HepG2 (cell line): ENCODE data around the gene CHM. TPM values are rescaled to one million over a fixed set of nuclear protein-coding genes. Genes with fewer than 3 reads are reported as not detected.
A peak's percentile ranks its signal among the peaks of the same experiment; 100 is the strongest.

Source experiments
- ATAC-seq: fragments of 200-7000 bp; cut with Tn5 transposase; 3 replicates; pipeline ENCODE4 v1.9.1; 2020; ENCODE audit warnings: mild to moderate bottlenecking, moderate library complexity
- Bru-seq: library from RNA; stranded (reverse); fragments of 400-500 nt; gene quantifications from one replicate; lab custom pipeline; 2021; lab: Mats Ljungman, UMichigan
- BruChase-seq, 2 experiments: library from RNA; stranded (reverse); fragments of 400-500 nt; gene quantifications; one replicate each; lab custom pipeline; 2021; lab: Mats Ljungman, UMichigan
- BruUV-seq: library from RNA; stranded (reverse); fragments of 400-500 nt; replicated peaks from 2 replicates; lab custom pipeline; 2021; lab: Mats Ljungman, UMichigan
- CTCF ChIA-PET: fragments of 300-600 bp; formaldehyde crosslinking; extraction: SDS; loops from one replicate; lab custom pipeline; 2021; ENCODE audit warnings: low total read pairs, inconsistent platforms, low intra/inter-chr PET ratio; lab: Yijun Ruan, JAX
- POLR2A ChIA-PET: fragments of 350-600 bp; sonication (Branson Sonifier 250); formaldehyde crosslinking; loops from one replicate; lab custom pipeline; 2020; ENCODE audit warnings: antibody characterized with exemption, inconsistent platforms; lab: Yijun Ruan, JAX
- DNase-seq: peaks from one replicate; pipeline ENCODE4 v3.0.0-alpha.2; 2015; ENCODE audit warnings: low spot score
- FAIRE-seq: peaks from 3 replicates; lab custom pipeline; 2011; peaks lifted over from hg19 to GRCh38; lab: Jason Lieb, UNC
- H2AFZ ChIP-seq: one replicate; pipeline ENCODE4 v1.6.1; 2011; ENCODE audit warnings: low read length, inconsistent platforms
- H3K27ac ChIP-seq: fragments of 300-600 bp; 3 replicates; pipeline ENCODE4 v1.8.0; 2011; ENCODE audit warnings: mixed run types, mild to moderate bottlenecking, mixed read lengths, low read length, inconsistent platforms; ENCODE audit not compliant: insufficient read depth; ENCODE audit errors: extremely low read length
- H3K27me3 ChIP-seq, 2 experiments: fragments of 200-600 bp in 1 of 2; 2 replicates in 1 of 2; 3 replicates in 1 of 2; pipeline versions ENCODE4 v1.6.0 to v1.8.0; 2011; ENCODE audit warnings: low read length in 2 of 2, mild to moderate bottlenecking in 2 of 2, moderate library complexity in 2 of 2, inconsistent platforms in 1 of 2; ENCODE audit not compliant: insufficient read depth in 2 of 2, control insufficient read depth in 1 of 2
- H3K36me3 ChIP-seq, 2 experiments: fragments of 200-600 bp in 1 of 2; replicated peaks in 1 of 2; 2 replicates in 1 of 2; 3 replicates in 1 of 2; pipeline versions ENCODE4 v1.5.1 to v1.8.0; 2011; ENCODE audit warnings: low read length in 2 of 2, inconsistent platforms in 1 of 2; ENCODE audit not compliant: insufficient read depth in 2 of 2, control insufficient read depth in 1 of 2
- H3K4me1 ChIP-seq: 2 replicates; pipeline ENCODE4 v1.5.1; 2012; ENCODE audit warnings: low read length, inconsistent platforms; ENCODE audit not compliant: insufficient read depth
- H3K4me2 ChIP-seq: 2 replicates; pipeline ENCODE4 v1.6.0; 2011; ENCODE audit warnings: low read depth, low read length, inconsistent platforms
- H3K4me3 ChIP-seq, 3 experiments: fragments of 200-600 bp in 1 of 3; sonication (generic), shearing (Covaris generic) in 1 of 3; replicated peaks in 1 of 3; 2 replicates each; pipeline ENCODE4 v1.5.1; 2011 to 2016; ENCODE audit warnings: low read length in 3 of 3, inconsistent platforms in 2 of 3, low read depth in 2 of 3, mild to moderate bottlenecking in 2 of 3, control low read depth in 1 of 3, mixed read lengths in 1 of 3; ENCODE audit not compliant: insufficient read depth in 1 of 3
- H3K79me2 ChIP-seq: one replicate; pipeline ENCODE4 v1.6.1; 2011; ENCODE audit warnings: low read length, inconsistent platforms; ENCODE audit not compliant: insufficient read depth
- H3K9ac ChIP-seq: 2 replicates; pipeline ENCODE4 v1.6.0; 2011; ENCODE audit warnings: mild to moderate bottlenecking, low read depth, low read length, inconsistent platforms; ENCODE audit not compliant: insufficient read depth
- H3K9me3 ChIP-seq: 2 replicates; pipeline ENCODE4 v1.5.1; 2012; ENCODE audit warnings: mild to moderate bottlenecking, low read length
- H4K20me1 ChIP-seq: 2 replicates; pipeline ENCODE4 v1.6.0; 2011; ENCODE audit warnings: inconsistent platforms, mild to moderate bottlenecking, low read length, moderate library complexity; ENCODE audit not compliant: insufficient read depth
- NR2C2 ChIP-seq: sonication (generic); formaldehyde crosslinking; IDR thresholded peaks from 2 replicates; pipeline ENCODE4 v1.4.0; 2020; ENCODE audit warnings: missing genetic modification reagents, mild to moderate bottlenecking, moderate library complexity, borderline replicate concordance
- PATZ1 ChIP-seq: sonication (generic); formaldehyde crosslinking; IDR thresholded peaks from 2 replicates; pipeline ENCODE4 v1.4.0; 2020; ENCODE audit warnings: missing genetic modification reagents
- RXRB ChIP-seq: IDR thresholded peaks from 2 replicates; pipeline ENCODE4 v1.6.1; 2016; ENCODE audit warnings: borderline replicate concordance, missing genetic modification reagents, missing compliant biosample characterization
- ZBTB40 ChIP-seq, 2 experiments: fragments of 450-650 bp in 1 of 2; sonication (generic) in 1 of 2; formaldehyde crosslinking in 1 of 2; IDR thresholded peaks; 2 replicates each; pipeline versions ENCODE4 v1.6.1 to v1.8.0; 2016 to 2022; ENCODE audit warnings: antibody characterized with exemption in 1 of 2, mild to moderate bottlenecking in 1 of 2, missing genetic modification reagents in 1 of 2
- ZNF230 ChIP-seq: sonication (generic); formaldehyde crosslinking; IDR thresholded peaks from 2 replicates; pipeline ENCODE4 v1.4.0; 2020; ENCODE audit warnings: mild to moderate bottlenecking, missing genetic modification reagents
- WGBS: methylation state at CpG from one replicate; pipeline ENCODE4 v1.1.6; 2017; ENCODE audit warnings: low lambda C conversion rate; 5-methylcytosine and 5-hydroxymethylcytosine counted together
- in situ Hi-C: cut with HindIII; loops from 2 replicates; pipeline ENCODE4 v1.10.0; 2017; ENCODE audit warnings: low pct_unique_long_range_greater_than_20kb; ENCODE audit not compliant: extremely low pct_ligation_motif_present
- intact Hi-C: fragments of 100-400 bp; cut with micrococcal nuclease; formaldehyde crosslinking; loops from one replicate; pipeline ENCODE4 v1.10.0; 2022; ENCODE audit not compliant: unreplicated experiment
- long read RNA-seq, 2 experiments: library from RNA in 1 of 2; library from polyadenylated mRNA in 1 of 2; stranded (forward) in 1 of 2; unstranded in 1 of 2; transcript quantifications; one replicate each; pipeline ENCODE4 v2.0.0, GENCODE V29; 2019 to 2022
- polyA minus RNA-seq, 3 experiments: library from RNA; depleted of rRNA, polyadenylated mRNA; stranded (reverse); fragments of >200 nt; gene quantifications; 2 replicates each; pipeline ENCODE4 v1.2.3, GENCODE V29; 2011; ENCODE audit warnings: low replicate concordance in 1 of 3
- polyA plus RNA-seq, 8 experiments: library from polyadenylated mRNA; depleted of rRNA in 3 of 8; stranded (reverse) in 7 of 8; unstranded in 1 of 8; fragments of >200 nt; fragmentation: Illumina TruSeq in 4 of 8; extraction: Trizol in 4 of 8; gene quantifications; 2 replicates each; pipeline versions ENCODE4 v1.2.1 to v1.2.3, GENCODE V29; 2011 to 2016; ENCODE audit warnings: low read depth in 4 of 8, missing spikeins in 1 of 8, mixed read lengths in 1 of 8; ENCODE audit not compliant: insufficient read depth in 1 of 8
- total RNA-seq, 5 experiments: library from RNA; depleted of rRNA; stranded (reverse); fragments of >200 nt; fragmentation: Illumina TruSeq; extraction: Trizol; gene quantifications; 2 replicates each; pipeline ENCODE4 v1.2.3, GENCODE V29; 2016; ENCODE audit warnings: low read depth in 1 of 5

The CHM gene
- total RNA-seq (2016; rRNA removed; fragmentation: Illumina TruSeq; extraction: Trizol) (15.1 and 19.6 TPM in 2 replicates), polyA plus RNA-seq (2011; rRNA removed) (11.7 and 15.5 TPM in 2 replicates), polyA minus RNA-seq (2011; rRNA and poly(A)+ RNA removed; ENCODE audit: low replicate concordance) (7.9 and 15.6 TPM in 2 replicates), Bru-seq, nascent RNA (percentile 73 among the genes with signal in this experiment), BruChase-seq, experiment 1, labeled RNA remaining after a 6-hour chase (percentile 59 among the genes with signal in this experiment), BruChase-seq, experiment 2, labeled RNA remaining after a 2-hour chase (percentile 64 among the genes with signal in this experiment)
- total RNA-seq (2016; cell fraction: cytosol; rRNA removed; fragmentation: Illumina TruSeq; extraction: Trizol; ENCODE audit: low read depth): 2.7 and 3.9 TPM in 2 replicates
- 12.1 and 20.4 TPM in 2 replicates for total RNA-seq (2016; cell fraction: insoluble cytoplasmic fraction; rRNA removed; fragmentation: Illumina TruSeq; extraction: Trizol)
- total RNA-seq (2016; cell fraction: membrane; rRNA removed; fragmentation: Illumina TruSeq; extraction: Trizol): 5.4 and 5.5 TPM in 2 replicates
- total RNA-seq (2016; cell fraction: nucleus; rRNA removed; fragmentation: Illumina TruSeq; extraction: Trizol): 22.9 and 25.7 TPM in 2 replicates
- polyA plus RNA-seq (2011; cell fraction: cytosol; rRNA removed): 7.0 and 10.8 TPM in 2 replicates
- 7.2 and 7.4 TPM in 2 replicates for polyA plus RNA-seq (2011; cell fraction: nucleus; rRNA removed)
- polyA plus RNA-seq (2012): 8.5 and 8.9 TPM in 2 replicates
- 0.58 and 0.72 TPM in 2 replicates for polyA plus RNA-seq (2016; cell fraction: cytosol; fragmentation: Illumina TruSeq; extraction: Trizol; ENCODE audit: low read depth)
- 17.0 and 17.5 TPM in 2 replicates for polyA plus RNA-seq (2016; cell fraction: insoluble cytoplasmic fraction; fragmentation: Illumina TruSeq; extraction: Trizol; ENCODE audit: low read depth)
- 2.7 TPM in 2 replicates for polyA plus RNA-seq (2016; cell fraction: membrane; fragmentation: Illumina TruSeq; extraction: Trizol; ENCODE audit: low read depth)
- 12.3 and 14.2 TPM in 2 replicates for polyA plus RNA-seq (2016; cell fraction: nucleus; fragmentation: Illumina TruSeq; extraction: Trizol; ENCODE audit: insufficient read depth, low read depth)
- 8.3 and 9.7 TPM in 2 replicates for polyA minus RNA-seq (2011; cell fraction: cytosol; rRNA and poly(A)+ RNA removed)
- 57.7 and 68.6 TPM in 2 replicates for polyA minus RNA-seq (2011; cell fraction: nucleus; rRNA and poly(A)+ RNA removed)
- long read RNA-seq, experiment 1, full-length matches to known transcripts: 1 of 14 reads
- long read RNA-seq, experiment 1, partial matches to known transcripts: 9 of 14 reads
- long read RNA-seq, experiment 1, other reads (novel, unspliced or antisense): 4 of 14 reads
- long read RNA-seq, experiment 2, partial matches to known transcripts: 0 of 14 reads
- long read RNA-seq, experiment 2, other reads (novel, unspliced or antisense): 14 of 14 reads

GRCh38 chrX:86047174-86047935, at the start of gene CHM:
Gene CHM (minus strand): TSS chrX:86047558. CDS start chrX:86047532, 26 bp downstream.
- no TSS peak for BruUV-seq
- in situ Hi-C loops: no loop called here
- Histone ChIP-seq H3K27ac (peak within 1 kb of the TSS; percentile 91), H3K9me3 (no peaks in the 10 kb centered on the region), H3K9ac (peak within 1 kb of the TSS; percentile 86), H4K20me1 (no peaks in the 10 kb centered on the region), H3K36me3 (no peaks in the 10 kb centered on the region), H3K4me3 (peak within 1 kb of the TSS; percentile 71 to 83 (median 78)), H3K27me3 (no peaks in the 10 kb centered on the region), H2AFZ (peak within 1 kb of the TSS; percentile 98), H3K4me1 (peaks cover 11% of the 10 kb centered on the region; the same call in 1 of the 2 replicates), H3K79me2 (peaks cover 45% of the 10 kb centered on the region), H3K4me2 (peak within 1 kb of the TSS; percentile 75)
- CTCF ChIA-PET: no interaction called here
- POLR2A ChIA-PET: no interaction called here
- peak; percentile 63 for FAIRE-seq
- peak; percentile 80 for DNase-seq
- WGBS: 2% methylated on average over 17 of the region's 25 CpGs
- intact Hi-C loops: no loop called here
- ATAC-seq: peak; percentile 98
- TF ChIP-seq ZBTB40 (IDR thresholded peaks at IDR 0.05) (no peak), ZBTB40 (CRISPR knock-in tag; IDR thresholded peaks at IDR 0.05) (no peak; the same call in 1 of the 2 replicates), RXRB (no peak), PATZ1 (CRISPR knock-in tag) (0 out of 2 replicates have a peak, but pooled peaks have one; percentile 15), ZNF230 (CRISPR knock-in tag) (no peak), NR2C2 (CRISPR knock-in tag) (peak; percentile 39; the same call in 1 of the 2 replicates)
